Measurements from ENCODE around the gene SAPCD1. TPM values are rescaled to one million over a fixed set of nuclear protein-coding genes. Genes with fewer than 3 reads are reported as not detected.

SAPCD1 gene
- total and polyA plus RNA-seq, 2 donors (not counting 3 experiments of a cell fraction or from before 2014, with no cell fraction given), result 1.6 to 11.7 TPM

- Histone ChIP-seq H2AFZ (ENCODE audit: low read depth, low read length) (no peak overlapping the region), H3K36me3 (ENCODE audit: control insufficient read depth in 2 of 2, extremely low read depth in 1 of 2, insufficient read depth in 2 of 2, low read length in 2 of 2) (peaks cover 8 to 32% of the 10 kb centered on the region in 2 experiments), H3K9me3 (replicated peaks; ENCODE audit: control insufficient read depth, insufficient read depth, low read length) (no peaks in the 10 kb centered on the region), H3K79me2 (ENCODE audit: control insufficient read depth, insufficient read depth, low read length) (peaks cover 3% of the 10 kb centered on the region), H3K9me1 (replicated peaks; ENCODE audit: control insufficient read depth, extremely low read depth, insufficient read depth, low read length) (no peaks in the 10 kb centered on the region), H3K27ac (ENCODE audit: insufficient read depth, low read depth, low read length) (no peak overlapping the region), H3K4me3 (replicated peaks in 1 of 3; ENCODE audit: insufficient read depth in 1 of 3, low read depth in 1 of 3, low read length in 3 of 3) (no peak overlapping the region), H3K4me2 (ENCODE audit: insufficient read depth, low read length) (no peak overlapping the region), H4K20me1 (replicated peaks; ENCODE audit: control insufficient read depth, extremely low read depth, insufficient read depth, low read length) (no peaks in the 10 kb centered on the region), H3K4me1 (ENCODE audit: control insufficient read depth, extremely low read depth, insufficient read depth, low read length) (no peaks in the 10 kb centered on the region), H3K27me3 (ENCODE audit: control insufficient read depth in 2 of 2, insufficient read depth in 2 of 2, low read length in 2 of 2) (no peaks in the 10 kb centered on the region), H3K9ac (replicated peaks; ENCODE audit: extremely low read depth, insufficient read depth, low read length) (no peak overlapping the region)
- FAIRE-seq (no peak), DNase-seq (ENCODE audit: low read depth, low spot score) (no peak)
- CTCF ChIA-PET, result interaction anchor here (1.3 to 1.8 kb wide), 2 partner anchors 16 to 56 kb away, joined by 3 to 7 read pairs; partner anchors contain the start of gene DDAH2
- intact Hi-C loops (cut with micrococcal nuclease), result no loop called here
- no peak for TF ChIP-seq MYC (IDR thresholded peaks at IDR 0.05; ENCODE audit: low read depth, low read length)
- TF ChIP-seq MAX (IDR thresholded peaks at IDR 0.05; ENCODE audit: insufficient read depth, insufficient read length), result no peak
- no peak for TF ChIP-seq EZH2 (IDR thresholded peaks at IDR 0.05; ENCODE audit: borderline replicate concordance, low read depth, low read length, severe bottlenecking)
- no peak for TF ChIP-seq FOS (IDR thresholded peaks at IDR 0.05; ENCODE audit: borderline replicate concordance, insufficient read depth, low read length)
- no peak for TF ChIP-seq JUN (IDR thresholded peaks at IDR 0.05; ENCODE audit: borderline replicate concordance, insufficient read depth, insufficient read length, low read depth)
- TF ChIP-seq POLR2A (IDR thresholded peaks at IDR 0.05; ENCODE audit: low read depth, low read length), result no peak
- no peak for TF ChIP-seq CTCF (IDR thresholded peaks at IDR 0.05; ENCODE audit: extremely low read depth in 1 of 2, insufficient read depth in 1 of 2, low read depth in 1 of 2, low read length in 2 of 2)
- no peak for TF ChIP-seq POLR2AphosphoS5 (IDR thresholded peaks at IDR 0.05; ENCODE audit: insufficient read depth, low read depth, low read length)
- no peak for TF ChIP-seq GATA2 (IDR thresholded peaks at IDR 0.05; ENCODE audit: insufficient read depth, insufficient read length, low read depth, low read length)
- BruUV-seq (replicated peaks), result no TSS peak
- dilution Hi-C loops (cut with MboI; ENCODE audit: extremely low pct_ligation_motif_present, low sequenced_read_pairs), result no loop called here
- POLR2A ChIA-PET, result no interaction called here
Measured at GRCh38 chr6:31785475-31785874, 23.0 kb downstream of the SAPCD1 start.

All from endothelial cell of umbilical vein (primary cell).